NOMO-1 treated with DMSO at 0.1 percent for 48 hours (cell line): Measurements from ENCODE around the gene BCL6.

ENCODE experiments used
- DNase-seq: peaks from one replicate; lab custom pipeline; 2025; ENCODE audit not compliant: unreplicated experiment; lab: John Stamatoyannopoulos, UW

The BCL6 gene

DNA sequence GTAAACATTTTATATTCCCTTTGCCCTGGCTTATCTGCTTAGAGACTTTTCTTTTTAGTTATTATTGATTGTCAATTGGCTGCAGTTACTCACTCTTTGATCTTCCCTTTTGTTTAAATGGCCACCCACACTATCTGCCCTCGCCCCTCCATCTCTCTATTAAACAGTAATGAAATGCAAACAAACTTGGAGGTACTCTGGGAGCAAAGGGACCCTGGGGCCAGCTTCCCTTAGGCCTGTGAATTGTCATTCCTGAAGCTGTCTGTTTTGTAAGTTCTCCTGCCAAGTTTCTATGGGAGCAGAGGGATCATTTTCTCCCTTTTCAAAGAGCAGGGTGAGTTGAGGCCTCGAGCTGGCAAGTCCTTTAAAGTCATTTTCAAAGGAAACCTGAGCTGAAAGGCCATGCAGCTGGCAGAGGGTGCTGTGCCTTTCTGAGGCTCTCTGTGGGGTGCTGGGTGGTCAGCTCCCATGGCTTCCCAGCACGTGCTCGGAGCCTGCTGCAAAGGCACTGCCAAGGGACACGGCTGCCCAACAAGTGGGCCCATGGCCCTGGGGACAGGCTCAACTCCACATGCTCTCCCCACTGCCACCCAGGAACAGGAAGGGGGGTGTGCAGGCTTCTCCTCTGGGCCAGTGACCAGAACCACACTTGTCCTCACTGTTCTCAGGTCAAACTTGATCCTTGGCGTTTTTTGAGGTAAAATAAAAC lies 25.5 kb downstream of the BCL6 start:
- no peak for DNase-seq

DNA sequence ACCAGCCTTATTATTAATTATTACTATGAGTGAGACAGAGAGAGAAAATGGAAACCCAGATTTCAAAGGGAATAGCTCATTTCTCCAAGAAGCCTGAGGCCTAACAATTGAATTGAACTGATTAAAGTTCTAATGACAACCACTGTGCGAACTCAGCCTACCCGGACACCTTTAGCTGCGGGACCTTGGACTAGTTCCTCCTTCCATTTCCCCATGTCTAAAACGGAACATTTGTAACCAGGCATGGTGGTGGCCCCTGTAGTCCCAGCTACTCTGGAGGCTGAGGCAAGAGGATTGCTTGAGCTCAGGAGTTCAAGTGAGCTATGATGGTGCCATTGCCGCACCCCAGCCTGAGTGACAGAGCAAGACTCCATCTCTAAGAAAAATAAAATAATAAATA lies 26.5 kb downstream of the BCL6 start:
- DNase-seq, result peak; percentile 11

- DNase-seq, result no peak
Measured at GRCh38 chr3:187717572-187717971, 27.7 kb downstream of the BCL6 start.

- peak; percentile 75 for DNase-seq
Measured at GRCh38 chr3:187714404-187714979, 30.8 kb downstream of the BCL6 start.

- peak; percentile 17 for DNase-seq
Measured at GRCh38 chr3:187713504-187713903, 31.8 kb downstream of the BCL6 start.

DNA sequence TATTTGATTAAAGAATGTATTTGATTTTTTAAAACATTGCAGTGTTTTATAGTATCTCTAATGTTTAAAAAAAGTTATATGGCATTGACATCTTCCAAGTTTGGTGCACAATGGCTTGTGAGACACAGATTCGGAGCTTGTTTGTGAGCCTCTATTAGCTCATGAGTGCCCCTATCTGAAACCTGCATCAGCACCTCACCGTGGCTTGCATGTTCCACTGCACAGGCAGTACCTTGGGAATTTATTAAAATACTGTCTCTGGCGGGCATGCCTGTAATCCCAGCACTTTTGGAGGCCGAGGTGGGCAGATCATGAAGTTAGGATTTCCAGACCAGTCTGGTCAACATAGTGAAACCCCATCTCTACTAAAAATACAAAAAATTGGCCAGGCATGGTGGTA lies 36.1 kb downstream of the BCL6 start:
- no peak for DNase-seq

GRCh38 chr3:187708696-187709095 lies 36.6 kb downstream of the BCL6 start:
- no peak for DNase-seq

DNA sequence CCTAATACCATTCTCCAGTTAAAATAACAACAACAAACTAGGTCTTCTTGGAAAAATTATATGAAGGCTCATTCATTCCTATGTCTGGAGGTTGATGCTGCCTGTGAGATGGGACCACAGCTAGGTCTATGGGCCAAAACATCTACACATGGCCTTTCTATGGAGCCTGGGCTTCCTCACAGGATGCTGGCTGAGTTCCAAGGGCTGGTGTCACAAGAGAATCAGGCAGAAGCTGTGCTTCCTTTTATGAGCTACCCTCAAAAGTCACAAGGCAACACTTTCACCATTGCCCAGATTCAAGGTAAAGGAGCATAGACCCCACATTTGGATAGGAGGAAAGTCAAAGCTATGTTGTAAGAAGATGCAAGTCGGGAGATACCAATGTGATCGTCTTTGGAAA lies 38.3 kb downstream of the BCL6 start:
- DNase-seq, result peak; percentile 17

DNA sequence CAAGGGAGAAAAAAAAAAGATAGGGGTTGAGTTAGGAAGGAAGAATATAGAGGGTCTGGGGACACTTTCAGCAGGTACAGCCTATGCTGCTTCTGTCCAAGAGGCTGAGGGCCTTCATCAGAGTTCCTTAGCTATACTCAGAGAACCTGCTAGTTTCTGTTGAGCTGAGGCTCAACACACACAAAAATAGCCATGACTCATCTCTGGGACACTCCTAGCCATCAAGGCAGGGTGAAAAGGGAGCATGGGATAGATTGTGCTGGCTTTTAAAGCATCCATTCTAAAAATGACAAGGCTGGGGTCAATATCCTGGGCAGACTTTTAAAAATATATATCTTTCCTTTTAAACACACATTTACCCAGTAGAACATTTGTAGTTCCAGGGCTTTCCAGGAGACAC lies 40.1 kb downstream of the BCL6 start:
- no peak for DNase-seq

DNA sequence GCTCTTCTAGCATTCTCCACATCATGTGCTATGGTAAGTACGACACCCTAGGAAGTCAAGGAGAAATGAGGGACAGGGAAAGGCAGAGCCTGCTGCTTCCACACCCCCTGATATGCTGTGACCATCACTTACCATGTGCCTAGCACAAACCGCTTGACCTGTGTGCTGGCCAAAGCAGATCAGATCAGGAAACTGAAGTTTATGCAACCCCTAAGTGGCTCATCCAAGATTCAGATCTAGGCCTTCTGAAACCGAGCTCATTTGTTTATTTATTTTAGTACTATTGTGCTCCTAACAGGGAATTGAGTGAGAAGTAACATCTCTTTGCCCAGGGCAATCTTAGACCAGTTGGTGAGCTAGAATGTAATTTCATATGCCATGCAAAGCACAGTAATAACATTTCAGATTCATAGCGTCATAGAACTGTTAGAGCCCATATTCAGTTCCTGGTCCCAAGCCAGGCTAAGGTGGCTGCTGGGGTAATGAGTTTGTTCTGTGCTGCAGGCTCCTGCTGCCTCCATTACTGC lies 42.7 kb downstream of the BCL6 start, which contains the start of gene RTP2:
Gene RTP2, minus strand, starts transcription at position 51 of the 527 bp plus-strand sequence. CDS start 429 bp downstream, outside the sequence.
- no peak for DNase-seq

- no peak for DNase-seq
Measured at GRCh38 chr3:187700249-187700648, 45.0 kb downstream of the BCL6 start.

DNA sequence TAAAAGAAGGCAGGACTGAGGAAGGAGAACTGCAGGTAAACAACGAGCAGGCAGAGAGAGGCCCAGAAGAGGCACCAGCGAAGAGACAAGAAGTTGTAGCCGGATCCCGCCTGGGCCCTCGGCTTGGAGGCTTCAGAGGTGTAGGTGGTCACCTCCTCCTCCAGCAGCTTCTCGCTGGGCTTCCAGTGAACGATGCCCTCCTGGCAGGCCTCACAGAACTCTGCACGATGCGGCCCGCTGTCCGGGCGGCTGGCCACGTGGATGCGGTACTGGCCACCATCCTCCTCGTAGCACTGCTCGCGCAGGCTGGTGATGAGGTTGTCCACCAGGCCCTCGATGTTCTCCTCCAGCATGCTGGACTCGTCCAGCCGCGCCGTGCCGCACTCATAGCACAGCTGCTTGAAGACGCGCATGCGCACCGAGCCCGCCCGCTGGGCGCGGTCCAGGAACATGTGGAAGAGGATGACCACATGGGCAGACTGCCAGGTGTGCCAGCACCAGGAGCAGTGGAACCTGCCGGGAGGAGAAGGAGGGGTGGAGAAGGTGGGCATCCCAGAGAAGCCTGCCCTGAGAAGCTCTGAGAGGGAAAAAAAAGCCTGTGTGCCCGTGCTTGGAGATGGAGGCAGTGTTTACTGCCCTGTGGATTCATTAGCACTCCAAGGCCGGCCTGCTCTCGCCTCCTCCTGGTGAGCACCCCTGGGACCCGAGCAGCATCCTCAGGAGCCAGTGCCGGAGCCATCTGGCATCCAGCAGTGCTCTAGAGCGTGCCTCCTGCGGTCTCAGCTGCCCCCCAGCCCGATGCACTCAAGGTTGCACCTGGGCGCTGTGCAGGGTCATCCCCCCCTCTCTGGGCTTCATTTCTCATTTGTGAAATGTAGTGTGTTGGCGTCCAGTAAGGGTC lies 46.5 kb downstream of the BCL6 start:
- DNase-seq, result no peak

GRCh38 chr3:187696021-187696420 lies 49.2 kb downstream of the BCL6 start:
- no peak for DNase-seq

GRCh38 chr3:187695449-187695848 lies 49.8 kb downstream of the BCL6 start:
- no peak for DNase-seq

GRCh38 chr3:187694801-187695200 lies 50.5 kb downstream of the BCL6 start:
- DNase-seq, result no peak

DNA sequence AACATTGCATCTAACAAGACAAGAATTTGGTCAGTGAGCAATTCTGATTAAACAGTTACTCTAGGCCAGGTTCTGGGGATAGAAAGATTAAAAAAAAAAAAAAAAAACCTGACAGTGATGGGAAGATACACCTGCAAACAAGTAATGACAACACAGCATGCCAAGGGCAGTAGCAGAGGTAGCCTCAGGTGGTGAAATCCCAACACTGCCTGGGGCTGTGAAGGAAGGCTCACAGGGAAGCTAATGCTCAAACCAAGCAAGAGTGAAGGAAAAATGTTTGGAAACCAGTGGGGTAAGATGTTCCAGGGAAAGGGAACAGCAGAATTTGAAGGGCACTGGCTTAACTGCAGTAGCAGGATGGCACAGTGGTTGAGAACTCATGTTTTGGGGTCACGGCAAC lies 51.8 kb downstream of the BCL6 start:
- DNase-seq, result no peak

DNA sequence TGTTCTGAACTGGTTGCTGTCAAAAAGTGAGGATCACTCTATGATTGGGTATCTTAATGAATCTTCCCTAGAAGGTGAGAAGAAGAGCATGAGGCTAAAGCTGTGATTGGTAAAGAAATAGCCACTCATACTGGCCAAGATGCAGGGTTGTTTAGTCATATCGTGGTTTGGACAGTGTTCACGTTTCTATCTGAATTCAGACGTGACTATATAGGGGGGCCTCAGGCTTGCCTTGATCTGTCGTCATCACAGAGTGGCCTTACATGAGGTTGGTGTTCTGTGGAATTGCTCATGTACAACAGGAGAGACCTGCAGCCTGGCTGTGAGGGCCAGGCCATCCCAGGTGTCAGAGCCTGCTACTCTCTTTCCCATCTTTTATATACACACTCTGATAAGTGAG lies 55.3 kb downstream of the BCL6 start:
- no peak for DNase-seq

DNA sequence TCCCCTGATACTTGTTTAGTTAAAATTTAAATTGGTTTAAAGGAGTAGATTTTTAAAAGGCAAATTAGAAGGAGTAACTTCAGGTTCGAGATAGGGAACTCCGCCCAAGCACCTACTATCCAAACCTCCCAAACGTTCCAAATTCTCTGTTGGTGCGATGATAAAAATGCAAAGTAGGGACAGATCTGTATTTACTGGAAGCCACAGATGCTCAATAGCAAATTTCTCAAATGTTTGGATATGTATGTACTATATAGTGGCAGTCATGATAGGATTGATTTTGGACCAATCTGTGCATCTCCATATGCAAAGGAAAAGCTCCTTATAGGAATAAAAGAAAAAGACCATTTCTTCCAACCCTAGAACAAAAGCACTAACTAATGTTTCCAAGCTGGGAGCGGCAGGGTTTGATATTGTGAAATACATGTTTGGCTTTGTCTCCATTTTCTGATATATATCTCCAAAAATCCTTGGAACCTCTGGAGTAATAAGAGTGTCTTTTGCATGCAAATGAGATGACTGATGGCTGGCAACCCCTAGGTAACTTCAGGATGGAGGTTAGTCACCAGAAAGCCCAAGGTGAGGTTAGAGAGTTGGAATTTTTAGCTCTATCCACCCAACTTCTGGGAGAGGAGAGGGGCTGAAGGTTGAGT lies 58.5 kb downstream of the BCL6 start:
- DNase-seq, result no peak

- no peak for DNase-seq
Measured at GRCh38 chr3:187685948-187686347, 59.3 kb downstream of the BCL6 start.

- peak; percentile 39 for DNase-seq
Measured at GRCh38 chr3:187684880-187685279, 60.4 kb downstream of the BCL6 start.

DNA sequence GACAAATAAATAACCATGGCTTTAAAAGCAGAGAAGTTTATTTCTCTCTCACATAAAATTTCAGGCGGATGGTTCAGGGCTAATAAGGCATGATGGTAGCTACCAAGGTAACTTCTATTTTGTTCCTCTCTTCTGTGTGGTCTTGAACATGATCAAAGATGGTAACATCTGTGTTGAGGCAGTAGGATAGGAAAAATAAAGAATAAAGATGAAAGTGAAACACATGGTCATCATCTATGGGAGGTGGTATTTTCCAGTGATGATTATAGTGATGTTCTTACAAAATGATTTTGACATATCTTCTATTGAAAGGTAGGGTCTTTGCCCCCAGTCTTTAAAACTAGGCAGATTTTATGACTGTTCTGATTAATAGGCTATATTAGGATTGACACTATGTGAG lies 60.8 kb downstream of the BCL6 start:
- no peak for DNase-seq
